ENCODE data around the gene AXL. TPM values are rescaled to one million over a fixed set of nuclear protein-coding genes. Genes with fewer than 3 reads are reported as not detected.

AXL gene
- total and polyA plus RNA-seq, 2 experiments from 2014 or later: 340 to 421 TPM

- in situ Hi-C loops (cut with MboI): no loop called here
- peaks cover 83% of the 10 kb centered on the region for H3K36me3 ChIP-seq (ENCODE audit: low read depth)
These were observed 22.8 kb downstream of the AXL start for GRCh38 chr19:41241859-41242258.

GRCh38 chr19:41244117-41244516, 25.1 kb downstream of the AXL start:
- TF ChIP-seq EZH2 (IDR thresholded peaks at IDR 0.05; ENCODE audit: insufficient read depth, poor library complexity, severe bottlenecking) (no peak), EZH2phosphoT487 (IDR thresholded peaks at IDR 0.05; ENCODE audit: insufficient read depth, low read depth) (no peak)
- H3K4me3 ChIP-seq: no peak overlapping the region
- no peaks in the 10 kb centered on the region for H3K9me2 ChIP-seq (ENCODE audit: insufficient read depth)
- H3K4me2 ChIP-seq (ENCODE audit: unreplicated experiment): no peak overlapping the region
- H4K20me1 ChIP-seq (ENCODE audit: insufficient read depth): no peaks in the 10 kb centered on the region
- in situ Hi-C loops (cut with MboI): no loop called here
- H3K4me1 ChIP-seq (ENCODE audit: insufficient read depth): no peaks in the 10 kb centered on the region
- peaks cover 87% of the 10 kb centered on the region for H3K36me3 ChIP-seq (ENCODE audit: low read depth)
- H2AFZ ChIP-seq: no peak overlapping the region
- H3K27ac ChIP-seq: no peak overlapping the region
- H3K27me3 ChIP-seq (replicated peaks; ENCODE audit: insufficient read depth): no peaks in the 10 kb centered on the region
- 90 to 91% methylated on average over 3 to 4 of the region's 4 CpGs for WGBS, 2 experiments (ENCODE audit: low coverage in 1 of 2, low lambda C conversion rate in 2 of 2, missing lambda C conversion rate in 2 of 2)
- H3K9me3 ChIP-seq (ENCODE audit: low read depth): no peaks in the 10 kb centered on the region
- H3K79me2 ChIP-seq (ENCODE audit: insufficient read depth): peaks cover 69% of the 10 kb centered on the region
- no peak overlapping the region for H3K9ac ChIP-seq
- H3F3A ChIP-seq (ENCODE audit: insufficient read depth): peaks cover 55% of the 10 kb centered on the region
- no peak for DNase-seq

More at GRCh38 chr19:41241859-41242258, 22.8 kb downstream of the AXL start:
- peaks cover 41% of the 10 kb centered on the region for H3F3A ChIP-seq (ENCODE audit: insufficient read depth)
- H3K79me2 ChIP-seq (ENCODE audit: insufficient read depth): peaks cover 79% of the 10 kb centered on the region
- no peaks in the 10 kb centered on the region for H3K9me2 ChIP-seq (ENCODE audit: insufficient read depth)
- 95 to 100% methylated on average over 5 of the region's 5 CpGs for WGBS, 2 experiments (ENCODE audit: low coverage in 1 of 2, low lambda C conversion rate in 2 of 2, missing lambda C conversion rate in 2 of 2)
- H3K4me1 ChIP-seq (ENCODE audit: insufficient read depth): no peaks in the 10 kb centered on the region
- H4K20me1 ChIP-seq (ENCODE audit: insufficient read depth): no peaks in the 10 kb centered on the region
- no peak overlapping the region for H2AFZ ChIP-seq
- no peak overlapping the region for H3K4me2 ChIP-seq (ENCODE audit: unreplicated experiment)
- TF ChIP-seq EZH2phosphoT487 (IDR thresholded peaks at IDR 0.05; ENCODE audit: insufficient read depth, low read depth) (no peak), EZH2 (IDR thresholded peaks at IDR 0.05; ENCODE audit: insufficient read depth, poor library complexity, severe bottlenecking) (no peak)
- H3K9ac ChIP-seq: no peak overlapping the region
- H3K4me3 ChIP-seq: no peak overlapping the region
- no peak for DNase-seq
- no peaks in the 10 kb centered on the region for H3K27me3 ChIP-seq (replicated peaks; ENCODE audit: insufficient read depth)
- no peaks in the 10 kb centered on the region for H3K9me3 ChIP-seq (ENCODE audit: low read depth)
- H3K27ac ChIP-seq: no peak overlapping the region

GRCh38 chr19:41245843-41246242, 26.8 kb downstream of the AXL start:
- DNase-seq: no peak
- Histone ChIP-seq H3K4me1 (ENCODE audit: insufficient read depth) (no peaks in the 10 kb centered on the region), H3K4me2 (ENCODE audit: unreplicated experiment) (no peak overlapping the region), H3K9ac (no peak overlapping the region), H3K79me2 (ENCODE audit: insufficient read depth) (peaks cover 78% of the 10 kb centered on the region), H3K9me2 (ENCODE audit: insufficient read depth) (no peaks in the 10 kb centered on the region), H4K20me1 (ENCODE audit: insufficient read depth) (no peaks in the 10 kb centered on the region), H3K36me3 (ENCODE audit: low read depth) (peaks cover 98% of the 10 kb centered on the region), H3K4me3 (no peak overlapping the region), H2AFZ (no peak overlapping the region), H3F3A (ENCODE audit: insufficient read depth) (peaks cover 70% of the 10 kb centered on the region), H3K9me3 (ENCODE audit: low read depth) (no peaks in the 10 kb centered on the region), H3K27me3 (replicated peaks; ENCODE audit: insufficient read depth) (no peaks in the 10 kb centered on the region), H3K27ac (no peak overlapping the region)
- TF ChIP-seq EZH2 (IDR thresholded peaks at IDR 0.05; ENCODE audit: insufficient read depth, poor library complexity, severe bottlenecking) (no peak), EZH2phosphoT487 (IDR thresholded peaks at IDR 0.05; ENCODE audit: insufficient read depth, low read depth) (no peak)
- 79 to 96% methylated on average over 3 of the region's 3 CpGs for WGBS, 2 experiments (ENCODE audit: low coverage in 1 of 2, low lambda C conversion rate in 2 of 2, missing lambda C conversion rate in 2 of 2)
- in situ Hi-C loops (cut with MboI): no loop called here

GRCh38 chr19:41248895-41249294, 29.9 kb downstream of the AXL start:
- Histone ChIP-seq H3K27me3 (replicated peaks; ENCODE audit: insufficient read depth) (no peaks in the 10 kb centered on the region), H3K4me1 (ENCODE audit: insufficient read depth) (no peaks in the 10 kb centered on the region), H3K9me2 (ENCODE audit: insufficient read depth) (no peaks in the 10 kb centered on the region), H3F3A (ENCODE audit: insufficient read depth) (peaks cover 77% of the 10 kb centered on the region), H3K27ac (no peak overlapping the region), H3K4me2 (ENCODE audit: unreplicated experiment) (no peak overlapping the region), H2AFZ (no peak overlapping the region), H3K36me3 (ENCODE audit: low read depth) (peaks cover 95% of the 10 kb centered on the region), H4K20me1 (ENCODE audit: insufficient read depth) (no peaks in the 10 kb centered on the region), H3K4me3 (no peak overlapping the region), H3K79me2 (ENCODE audit: insufficient read depth) (peaks cover 58% of the 10 kb centered on the region), H3K9ac (no peak overlapping the region), H3K9me3 (ENCODE audit: low read depth) (no peaks in the 10 kb centered on the region)
- 98 to 99% methylated on average over 4 of the region's 4 CpGs for WGBS, 2 experiments (ENCODE audit: low coverage in 1 of 2, low lambda C conversion rate in 2 of 2, missing lambda C conversion rate in 2 of 2)
- no peak for TF ChIP-seq EZH2phosphoT487 (IDR thresholded peaks at IDR 0.05; ENCODE audit: insufficient read depth, low read depth)
- no peak for TF ChIP-seq EZH2 (IDR thresholded peaks at IDR 0.05; ENCODE audit: insufficient read depth, poor library complexity, severe bottlenecking)
- peak; percentile 25 for DNase-seq
- in situ Hi-C loops (cut with MboI): no loop called here

Data from GM23248 (cell line).